SK-N-SH (cell line): ENCODE measurements around the gene C6orf118. TPM values are rescaled to one million over a fixed set of nuclear protein-coding genes. Genes with fewer than 3 reads are reported as not detected.

ENCODE experiments used
- CTCF ChIA-PET: fragments of 300-600, 350-600 bp; formaldehyde crosslinking; extraction: SDS; loops from one replicate; lab custom pipeline; 2021; lab: Yijun Ruan, JAX
- POLR2A ChIA-PET: fragments of 350-600 bp; sonication (Branson Sonifier 250); formaldehyde crosslinking; extraction: SDS; loops from one replicate; lab custom pipeline; 2020; ENCODE audit warnings: antibody characterized with exemption, inconsistent platforms; lab: Yijun Ruan, JAX
- DNase-seq: peaks from one replicate; pipeline ENCODE4 v3.0.0; 2012
- H2AFZ ChIP-seq: fragments of 200-600 bp; sonication (generic); 2 replicates; pipeline ENCODE4 v1.8.1; 2016; ENCODE audit warnings: antibody characterized with exemption, mild to moderate bottlenecking, low read depth
- H3F3A ChIP-seq: fragments of 200-600 bp; sonication (generic); replicated peaks from 2 replicates; pipeline ENCODE3; 2016; ENCODE audit warnings: antibody characterized with exemption, mild to moderate bottlenecking; ENCODE audit not compliant: insufficient read depth
- H3K27ac ChIP-seq, 2 experiments: fragments of 200-500 bp in 1 of 2; fragments of 200-600 bp in 1 of 2; sonication (Bioruptor generic) in 1 of 2; sonication (generic), shearing (Covaris generic) in 1 of 2; 2 replicates each; pipeline versions ENCODE4 v1.5.1 to v1.6.1; 2014 to 2016; ENCODE audit warnings: low read depth in 2 of 2, inconsistent platforms in 1 of 2, low read length in 1 of 2, mild to moderate bottlenecking in 1 of 2, mixed read lengths in 1 of 2
- H3K27me3 ChIP-seq: fragments of 200-600 bp; sonication (generic), shearing (Covaris generic); 2 replicates; pipeline ENCODE4 v1.6.1; 2016; ENCODE audit warnings: mixed run types; ENCODE audit not compliant: insufficient read depth
- H3K36me3 ChIP-seq, 2 experiments: fragments of 200-500 bp in 1 of 2; fragments of 200-600 bp in 1 of 2; sonication (Bioruptor generic) in 1 of 2; sonication (generic) in 1 of 2; replicated peaks in 1 of 2; 2 replicates each; pipeline versions ENCODE3 to v1.5.1; 2014 to 2016; ENCODE audit warnings: low read length in 1 of 2, mild to moderate bottlenecking in 1 of 2; ENCODE audit not compliant: insufficient read depth in 2 of 2, control insufficient read depth in 1 of 2
- H3K4me1 ChIP-seq, 2 experiments: fragments of 200-500 bp in 1 of 2; fragments of 200-600 bp in 1 of 2; sonication (Bioruptor generic) in 1 of 2; sonication (generic), shearing (Covaris generic) in 1 of 2; 2 replicates each; pipeline versions ENCODE4 v1.5.1 to v1.6.1; 2014 to 2016; ENCODE audit warnings: low read depth in 1 of 2, low read length in 1 of 2, mixed run types in 1 of 2; ENCODE audit not compliant: insufficient read depth in 2 of 2, control insufficient read depth in 1 of 2
- H3K4me2 ChIP-seq: fragments of 200-600 bp; sonication (generic), shearing (Covaris generic); 2 replicates; pipeline ENCODE4 v1.6.1; 2017; ENCODE audit warnings: mixed run types
- H3K4me3 ChIP-seq, 2 experiments: fragments of 200-500 bp in 1 of 2; fragments of 200-600 bp in 1 of 2; sonication (Bioruptor generic) in 1 of 2; sonication (generic), shearing (Covaris generic) in 1 of 2; 2 replicates each; pipeline versions ENCODE4 v1.5.1 to v1.8.1; 2014 to 2016; ENCODE audit warnings: low read depth in 2 of 2, inconsistent platforms in 1 of 2, low read length in 1 of 2, mild to moderate bottlenecking in 1 of 2, mixed read lengths in 1 of 2, moderate library complexity in 1 of 2
- H3K79me2 ChIP-seq: fragments of 200-600 bp; sonication (generic); 2 replicates; pipeline ENCODE4 v1.8.1; 2017; ENCODE audit warnings: mild to moderate bottlenecking; ENCODE audit not compliant: insufficient read depth
- H3K9ac ChIP-seq: fragments of 200-600 bp; sonication (generic); 2 replicates; pipeline ENCODE4 v1.6.1; 2017; ENCODE audit warnings: mixed run types
- H3K9me2 ChIP-seq: fragments of 200-600 bp; sonication (generic); 2 replicates; pipeline ENCODE4 v1.6.1; 2017; ENCODE audit warnings: mixed run types
- H3K9me3 ChIP-seq: fragments of 200-600 bp; sonication (generic); 2 replicates; pipeline ENCODE4 v1.6.1; 2017; ENCODE audit warnings: mixed run types, mild to moderate bottlenecking, moderate library complexity
- H4K20me1 ChIP-seq: fragments of 200-600 bp; sonication (generic); 2 replicates; pipeline ENCODE4 v1.6.1; 2017; ENCODE audit warnings: mild to moderate bottlenecking, mixed run types; ENCODE audit not compliant: insufficient read depth
- CHD2 ChIP-seq: fragments of 150-350 bp; IDR thresholded peaks from 2 replicates; pipeline ENCODE4 v1.6.1; 2018; ENCODE audit warnings: low read length; ENCODE audit not compliant: partially characterized antibody
- ELF1 ChIP-seq: IDR thresholded peaks from 2 replicates; pipeline ENCODE4 v1.4.0; 2012
- EZH2phosphoT487 ChIP-seq: fragments of 200-600 bp; sonication (generic); IDR thresholded peaks from 2 replicates; pipeline ENCODE4 v1.6.1; 2017; ENCODE audit warnings: low read depth, mixed run types, mild to moderate bottlenecking, antibody characterized with exemption, moderate library complexity, borderline replicate concordance
- FOSL2 ChIP-seq: IDR thresholded peaks from 2 replicates; pipeline ENCODE4 v1.4.0; 2012; ENCODE audit warnings: low read depth, mild to moderate bottlenecking, moderate library complexity, borderline replicate concordance
- GABPA ChIP-seq: IDR thresholded peaks from 2 replicates; pipeline ENCODE4 v1.4.0; 2012; ENCODE audit warnings: low read depth, mild to moderate bottlenecking
- JUND ChIP-seq: IDR thresholded peaks from 2 replicates; pipeline ENCODE4 v1.4.0; 2012
- MEF2A ChIP-seq: IDR thresholded peaks from 2 replicates; pipeline ENCODE4 v1.4.0; 2012; ENCODE audit warnings: low read depth, borderline replicate concordance
- MXI1 ChIP-seq: IDR thresholded peaks from 2 replicates; pipeline ENCODE4 v1.6.1; 2012; ENCODE audit warnings: mild to moderate bottlenecking, low read depth, low read length, improper control_type of control experiment
- NFIC ChIP-seq: IDR thresholded peaks from 2 replicates; pipeline ENCODE4 v1.4.0; 2012; ENCODE audit warnings: borderline replicate concordance
- NRF1 ChIP-seq: IDR thresholded peaks from 2 replicates; pipeline ENCODE4 v1.6.1; 2012; ENCODE audit warnings: low read depth, mild to moderate bottlenecking, low read length
- RCOR1 ChIP-seq: fragments of 150-350 bp; IDR thresholded peaks from 2 replicates; pipeline ENCODE4 v1.6.1; 2017; ENCODE audit warnings: antibody characterized with exemption, low read length
- RFX5 ChIP-seq: IDR thresholded peaks from 2 replicates; pipeline ENCODE4 v1.6.1; 2012; ENCODE audit warnings: mild to moderate bottlenecking, improper control_type of control experiment, low read length
- RXRA ChIP-seq: IDR thresholded peaks from 2 replicates; pipeline ENCODE4 v1.4.0; 2012; ENCODE audit warnings: low read depth, mild to moderate bottlenecking, borderline replicate concordance
- SIN3A ChIP-seq: IDR thresholded peaks from 2 replicates; pipeline ENCODE4 v1.6.1; 2012; ENCODE audit warnings: low read depth, mild to moderate bottlenecking, low read length, moderate library complexity, borderline replicate concordance
- SMC3 ChIP-seq: IDR thresholded peaks from 2 replicates; pipeline ENCODE4 v1.6.1; 2012; ENCODE audit warnings: low read depth, low read length, improper control_type of control experiment
- TAF1 ChIP-seq: IDR thresholded peaks from 2 replicates; pipeline ENCODE4 v1.6.1; 2012; ENCODE audit warnings: low read depth, mild to moderate bottlenecking, low read length, moderate library complexity, borderline replicate concordance
- TCF12 ChIP-seq: IDR thresholded peaks from 2 replicates; pipeline ENCODE4 v1.4.0; 2012
- TEAD4 ChIP-seq: IDR thresholded peaks from 2 replicates; pipeline ENCODE4 v1.4.0; 2012; ENCODE audit warnings: mild to moderate bottlenecking, borderline replicate concordance; ENCODE audit not compliant: insufficient read depth
- YY1 ChIP-seq: IDR thresholded peaks from 2 replicates; pipeline ENCODE4 v1.4.0; 2012; ENCODE audit warnings: low read depth, mild to moderate bottlenecking
- WGBS: methylation state at CpG from one replicate; pipeline ENCODE4 v1.1.6; 2017; ENCODE audit warnings: low lambda C conversion rate; 5-methylcytosine and 5-hydroxymethylcytosine counted together
- polyA plus RNA-seq, 3 experiments: library from polyadenylated mRNA; depleted of rRNA; stranded (reverse); fragments of >200 nt; gene quantifications; 2 replicates each; pipeline ENCODE4 v1.2.3, GENCODE V29; 2012
- TF ChIP-seq, protein P1 (sequence below): fragments of 150-350 bp; IDR thresholded peaks from 2 replicates; pipeline ENCODE4 v1.6.1; 2016; ENCODE audit warnings: mild to moderate bottlenecking, low read depth, low read length
- TF ChIP-seq, protein P2 (sequence below): IDR thresholded peaks from 2 replicates; pipeline ENCODE4 v1.4.0; 2012; ENCODE audit warnings: low read depth
- TF ChIP-seq, protein P3 (sequence below): IDR thresholded peaks from 2 replicates; pipeline ENCODE4 v1.4.0; 2012; ENCODE audit warnings: low read depth, borderline replicate concordance
- TF ChIP-seq, protein P4 (sequence below): IDR thresholded peaks from 2 replicates; pipeline ENCODE4 v1.4.0; 2012; ENCODE audit warnings: low read depth, borderline replicate concordance
- TF ChIP-seq, protein P5 (sequence below): fragments of 200-600 bp; sonication (generic); IDR thresholded peaks from 2 replicates; pipeline ENCODE4 v1.6.1; 2017; ENCODE audit warnings: antibody characterized with exemption, mild to moderate bottlenecking, moderate library complexity

C6orf118 gene
- polyA plus RNA-seq, 1 of the 3 experiments (the other 2 are of a cell fraction), result not detected

DNA sequence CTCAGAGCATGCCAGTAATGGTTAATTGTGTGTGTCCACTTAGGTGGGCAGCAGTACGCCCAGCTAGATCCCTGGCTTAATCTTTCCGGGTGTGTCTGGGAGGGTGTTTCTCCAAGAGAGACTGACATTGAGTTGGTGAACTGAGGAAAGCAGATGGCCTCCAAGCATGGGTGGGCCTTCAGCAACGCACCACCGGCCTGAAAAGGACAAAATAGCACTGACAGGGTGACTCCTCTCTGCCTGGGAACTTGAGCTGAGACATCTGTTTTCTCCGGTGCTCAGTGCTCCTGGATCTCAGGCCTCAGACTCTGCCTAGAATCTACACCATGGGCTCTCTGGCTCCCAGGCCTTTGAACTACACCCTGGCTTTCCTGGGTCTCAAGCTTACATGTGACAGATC lies 43.2 kb downstream of the C6orf118 start:
- Histone ChIP-seq H3K27ac (no peak overlapping the region), H3K4me2 (no peak overlapping the region)
- 47% methylated on average over 3 of the region's 5 CpGs for WGBS

DNA sequence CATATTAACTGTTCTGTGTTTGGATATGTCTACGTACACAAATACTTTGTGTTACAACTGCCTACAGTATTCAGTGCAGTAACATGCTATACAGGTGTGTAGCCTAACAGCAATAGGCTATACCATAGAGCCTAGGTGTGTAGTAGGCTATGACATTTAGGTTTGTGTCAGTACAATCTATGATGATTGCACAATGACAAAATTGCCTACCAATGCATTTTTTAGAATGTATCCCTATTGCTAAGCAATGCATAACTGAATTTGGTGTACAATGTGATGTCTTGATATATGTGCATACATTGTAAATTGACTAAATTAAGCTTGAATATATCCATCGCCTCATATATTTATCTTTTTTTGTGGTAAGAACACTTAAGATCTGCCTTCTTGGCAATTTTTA lies 48.9 kb downstream of the C6orf118 start:
- Histone ChIP-seq H3K9me2 (no peaks in the 10 kb centered on the region), H4K20me1 (no peaks in the 10 kb centered on the region), H3F3A (no peaks in the 10 kb centered on the region), H3K4me2 (no peak overlapping the region), H3K36me3 (no peaks in the 10 kb centered on the region), H3K4me3 (no peak overlapping the region), H3K4me1 (no peaks in the 10 kb centered on the region), H3K27ac (no peak overlapping the region), H3K9me3 (no peaks in the 10 kb centered on the region), H3K79me2 (no peaks in the 10 kb centered on the region; the same call in 1 of the 2 replicates), H3K9ac (no peak overlapping the region), H3K27me3 (no peaks in the 10 kb centered on the region), H2AFZ (no peak overlapping the region)
- POLR2A ChIA-PET, result no interaction called here
- DNase-seq, result no peak
- WGBS, result 13% methylated on average over 2 of the region's 2 CpGs
- CTCF ChIA-PET, result no interaction called here
- TF ChIP-seq SIN3A, result no peak
- TF ChIP-seq, protein P1, sequence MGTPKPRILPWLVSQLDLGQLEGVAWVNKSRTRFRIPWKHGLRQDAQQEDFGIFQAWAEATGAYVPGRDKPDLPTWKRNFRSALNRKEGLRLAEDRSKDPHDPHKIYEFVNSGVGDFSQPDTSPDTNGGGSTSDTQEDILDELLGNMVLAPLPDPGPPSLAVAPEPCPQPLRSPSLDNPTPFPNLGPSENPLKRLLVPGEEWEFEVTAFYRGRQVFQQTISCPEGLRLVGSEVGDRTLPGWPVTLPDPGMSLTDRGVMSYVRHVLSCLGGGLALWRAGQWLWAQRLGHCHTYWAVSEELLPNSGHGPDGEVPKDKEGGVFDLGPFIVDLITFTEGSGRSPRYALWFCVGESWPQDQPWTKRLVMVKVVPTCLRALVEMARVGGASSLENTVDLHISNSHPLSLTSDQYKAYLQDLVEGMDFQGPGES, result no peak
- no peak for TF ChIP-seq GABPA
- TF ChIP-seq RFX5, result no peak
- TF ChIP-seq NFIC, result no peak
- TF ChIP-seq RXRA, result no peak
- TF ChIP-seq, protein P2, sequence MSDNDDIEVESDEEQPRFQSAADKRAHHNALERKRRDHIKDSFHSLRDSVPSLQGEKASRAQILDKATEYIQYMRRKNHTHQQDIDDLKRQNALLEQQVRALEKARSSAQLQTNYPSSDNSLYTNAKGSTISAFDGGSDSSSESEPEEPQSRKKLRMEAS, result no peak
- TF ChIP-seq ELF1, result no peak
- no peak for TF ChIP-seq FOSL2
- no peak for TF ChIP-seq YY1
- no peak for TF ChIP-seq RCOR1
- TF ChIP-seq, protein P3, sequence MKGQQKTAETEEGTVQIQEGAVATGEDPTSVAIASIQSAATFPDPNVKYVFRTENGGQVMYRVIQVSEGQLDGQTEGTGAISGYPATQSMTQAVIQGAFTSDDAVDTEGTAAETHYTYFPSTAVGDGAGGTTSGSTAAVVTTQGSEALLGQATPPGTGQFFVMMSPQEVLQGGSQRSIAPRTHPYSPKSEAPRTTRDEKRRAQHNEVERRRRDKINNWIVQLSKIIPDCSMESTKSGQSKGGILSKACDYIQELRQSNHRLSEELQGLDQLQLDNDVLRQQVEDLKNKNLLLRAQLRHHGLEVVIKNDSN, result no peak
- TF ChIP-seq MXI1, result no peak
- TF ChIP-seq MEF2A, result no peak
- TF ChIP-seq, protein P4, sequence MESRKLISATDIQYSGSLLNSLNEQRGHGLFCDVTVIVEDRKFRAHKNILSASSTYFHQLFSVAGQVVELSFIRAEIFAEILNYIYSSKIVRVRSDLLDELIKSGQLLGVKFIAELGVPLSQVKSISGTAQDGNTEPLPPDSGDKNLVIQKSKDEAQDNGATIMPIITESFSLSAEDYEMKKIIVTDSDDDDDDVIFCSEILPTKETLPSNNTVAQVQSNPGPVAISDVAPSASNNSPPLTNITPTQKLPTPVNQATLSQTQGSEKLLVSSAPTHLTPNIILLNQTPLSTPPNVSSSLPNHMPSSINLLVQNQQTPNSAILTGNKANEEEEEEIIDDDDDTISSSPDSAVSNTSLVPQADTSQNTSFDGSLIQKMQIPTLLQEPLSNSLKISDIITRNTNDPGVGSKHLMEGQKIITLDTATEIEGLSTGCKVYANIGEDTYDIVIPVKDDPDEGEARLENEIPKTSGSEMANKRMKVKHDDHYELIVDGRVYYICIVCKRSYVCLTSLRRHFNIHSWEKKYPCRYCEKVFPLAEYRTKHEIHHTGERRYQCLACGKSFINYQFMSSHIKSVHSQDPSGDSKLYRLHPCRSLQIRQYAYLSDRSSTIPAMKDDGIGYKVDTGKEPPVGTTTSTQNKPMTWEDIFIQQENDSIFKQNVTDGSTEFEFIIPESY, result no peak

More for the DNA sequence above, 43.2 kb downstream of the C6orf118 start:
- TF ChIP-seq JUND, result no peak
- TF ChIP-seq GABPA, result no peak
- TF ChIP-seq TEAD4, result no peak
- TF ChIP-seq NRF1, result no peak
- TF ChIP-seq EZH2phosphoT487, result no peak
- TF ChIP-seq RFX5, result no peak
- no peak for TF ChIP-seq YY1
- no peak for TF ChIP-seq CHD2
- TF ChIP-seq TCF12, result no peak
- TF ChIP-seq, protein P5, sequence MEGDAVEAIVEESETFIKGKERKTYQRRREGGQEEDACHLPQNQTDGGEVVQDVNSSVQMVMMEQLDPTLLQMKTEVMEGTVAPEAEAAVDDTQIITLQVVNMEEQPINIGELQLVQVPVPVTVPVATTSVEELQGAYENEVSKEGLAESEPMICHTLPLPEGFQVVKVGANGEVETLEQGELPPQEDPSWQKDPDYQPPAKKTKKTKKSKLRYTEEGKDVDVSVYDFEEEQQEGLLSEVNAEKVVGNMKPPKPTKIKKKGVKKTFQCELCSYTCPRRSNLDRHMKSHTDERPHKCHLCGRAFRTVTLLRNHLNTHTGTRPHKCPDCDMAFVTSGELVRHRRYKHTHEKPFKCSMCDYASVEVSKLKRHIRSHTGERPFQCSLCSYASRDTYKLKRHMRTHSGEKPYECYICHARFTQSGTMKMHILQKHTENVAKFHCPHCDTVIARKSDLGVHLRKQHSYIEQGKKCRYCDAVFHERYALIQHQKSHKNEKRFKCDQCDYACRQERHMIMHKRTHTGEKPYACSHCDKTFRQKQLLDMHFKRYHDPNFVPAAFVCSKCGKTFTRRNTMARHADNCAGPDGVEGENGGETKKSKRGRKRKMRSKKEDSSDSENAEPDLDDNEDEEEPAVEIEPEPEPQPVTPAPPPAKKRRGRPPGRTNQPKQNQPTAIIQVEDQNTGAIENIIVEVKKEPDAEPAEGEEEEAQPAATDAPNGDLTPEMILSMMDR, result no peak
- no peak for TF ChIP-seq NFIC
- no peak for TF ChIP-seq TAF1
- no peak for TF ChIP-seq MEF2A
- TF ChIP-seq SMC3, result no peak
- ChIA-PET POLR2A (no interaction called here), CTCF (no interaction called here)
- Histone ChIP-seq H3K36me3 (no peaks in the 10 kb centered on the region), H3K27me3 (no peaks in the 10 kb centered on the region), H3K79me2 (no peaks in the 10 kb centered on the region), H3K9me2 (no peaks in the 10 kb centered on the region), H3K9me3 (no peaks in the 10 kb centered on the region), H3F3A (no peaks in the 10 kb centered on the region), H3K4me1 (no peaks in the 10 kb centered on the region), H3K4me3 (no peak overlapping the region), H2AFZ (no peak overlapping the region), H3K9ac (no peak overlapping the region), H4K20me1 (no peaks in the 10 kb centered on the region)
- no peak for DNase-seq
